ENCODE results near the gene IMMT. TPM values are rescaled to one million over a fixed set of nuclear protein-coding genes. Genes with fewer than 3 reads are reported as not detected.

The IMMT gene
- total RNA-seq, 1 experiment from 2014 or later: 172 TPM

- CTCF ChIA-PET: interaction anchor here (1.5 kb wide), 1 partner anchor 279 kb away, joined by 12 read pairs; no protein-coding TSS in a partner anchor
- H3K27me3 ChIP-seq (replicated peaks; ENCODE audit: insufficient read depth, low read depth, low read length, poor library complexity): no peaks in the 10 kb centered on the region
- intact Hi-C loops (cut with micrococcal nuclease; ENCODE audit: unreplicated experiment): no loop called here
- no TSS peak for BruUV-seq (replicated peaks)
- no peak for TF ChIP-seq EZH2 (IDR thresholded peaks at IDR 0.05; ENCODE audit: borderline replicate concordance, low read depth, low read length, poor library complexity, severe bottlenecking)
- POLR2A ChIA-PET (ENCODE audit: low non-redundant PET): interaction anchor here (0.7 kb wide), 1 partner anchor 367 kb away, joined by 3 read pairs; no protein-coding TSS in a partner anchor
- peaks cover 48% of the 10 kb centered on the region for H3K36me3 ChIP-seq (ENCODE audit: insufficient read depth, low read length, poor library complexity, severe bottlenecking)
- peak within 1 kb of the TSS; percentile 98 for H3K27ac ChIP-seq (ENCODE audit: low read depth, low read length, poor library complexity, severe bottlenecking)
- H3K9me3 ChIP-seq (ENCODE audit: low read depth, low read length, poor library complexity, severe bottlenecking): no peaks in the 10 kb centered on the region
- peak within 1 kb of the TSS; percentile 86 for H3K4me3 ChIP-seq (ENCODE audit: low read depth, low read length, poor library complexity, severe bottlenecking)
- peaks cover 12% of the 10 kb centered on the region for H3K4me1 ChIP-seq (ENCODE audit: insufficient read depth, low read length, poor library complexity, severe bottlenecking)
- DNase-seq (ENCODE audit: low spot score): peak; percentile 98
Measured at GRCh38 chr2:86105969-86106945, 89.0 kb downstream of the IMMT start, which contains the start of gene PTCD3. TSS of gene PTCD3 (plus strand) at chr2:86106235. CDS start at chr2:86106248, 13 bp downstream.

- TF ChIP-seq CTCF (conservative IDR thresholded peaks at IDR 0.05; ENCODE audit: low read depth, low read length) (no peak), EZH2 (IDR thresholded peaks at IDR 0.05; ENCODE audit: borderline replicate concordance, low read depth, low read length, poor library complexity, severe bottlenecking) (no peak)
- peak within 1 kb of the TSS; percentile 98 for H3K27ac ChIP-seq (ENCODE audit: low read depth, low read length, poor library complexity, severe bottlenecking)
- intact Hi-C loops (cut with micrococcal nuclease; ENCODE audit: unreplicated experiment): no loop called here
- H3K4me1 ChIP-seq (ENCODE audit: insufficient read depth, low read length, poor library complexity, severe bottlenecking): peaks cover 12% of the 10 kb centered on the region
- ChIA-PET CTCF (interaction anchor here (1.5 kb wide), 1 partner anchor 278 kb away, joined by 12 read pairs; no protein-coding TSS in a partner anchor), POLR2A (ENCODE audit: low non-redundant PET) (interaction anchor here (0.7 kb wide), 1 partner anchor 368 kb away, joined by 3 read pairs; no protein-coding TSS in a partner anchor)
- DNase-seq (ENCODE audit: low spot score): peak; percentile 96
- no peaks in the 10 kb centered on the region for H3K27me3 ChIP-seq (replicated peaks; ENCODE audit: insufficient read depth, low read depth, low read length, poor library complexity)
- peaks cover 40% of the 10 kb centered on the region for H3K36me3 ChIP-seq (ENCODE audit: insufficient read depth, low read length, poor library complexity, severe bottlenecking)
- H3K9me3 ChIP-seq (ENCODE audit: low read depth, low read length, poor library complexity, severe bottlenecking): no peaks in the 10 kb centered on the region
- BruUV-seq (replicated peaks): no TSS peak
- H3K4me3 ChIP-seq (ENCODE audit: low read depth, low read length, poor library complexity, severe bottlenecking): peak within 1 kb of the TSS; percentile 86
Measured at GRCh38 chr2:86105252-86105968, 89.9 kb downstream of the IMMT start, which contains the start of gene POLR1A. TSS of gene POLR1A (minus strand) at chr2:86105886. CDS start at chr2:86105776, 110 bp downstream.

- ChIA-PET CTCF (no interaction called here), POLR2A (ENCODE audit: low non-redundant PET) (no interaction called here)
- Histone ChIP-seq H3K4me1 (ENCODE audit: insufficient read depth, low read length, poor library complexity, severe bottlenecking) (peaks cover 4% of the 10 kb centered on the region), H3K4me3 (ENCODE audit: low read depth, low read length, poor library complexity, severe bottlenecking) (no peak overlapping the region), H3K36me3 (ENCODE audit: insufficient read depth, low read length, poor library complexity, severe bottlenecking) (peaks cover 35% of the 10 kb centered on the region), H3K27ac (ENCODE audit: low read depth, low read length, poor library complexity, severe bottlenecking) (no peak overlapping the region), H3K9me3 (ENCODE audit: low read depth, low read length, poor library complexity, severe bottlenecking) (no peaks in the 10 kb centered on the region), H3K27me3 (replicated peaks; ENCODE audit: insufficient read depth, low read depth, low read length, poor library complexity) (no peaks in the 10 kb centered on the region)
- no TSS peak for BruUV-seq (replicated peaks)
- TF ChIP-seq CTCF (conservative IDR thresholded peaks at IDR 0.05; ENCODE audit: low read depth, low read length): no peak
- TF ChIP-seq EZH2 (IDR thresholded peaks at IDR 0.05; ENCODE audit: borderline replicate concordance, low read depth, low read length, poor library complexity, severe bottlenecking): no peak
- no peak for DNase-seq (ENCODE audit: low spot score)
- intact Hi-C loops (cut with micrococcal nuclease; ENCODE audit: unreplicated experiment): no loop called here
Measured at GRCh38 chr2:86102157-86102556, 93.1 kb downstream of the IMMT start.

All from A673 (cell line).